GM19238 (cell line): ENCODE results near the gene SSTR1.
"Not testable (repeated sequence)": the region's sequence is repeated elsewhere in the genome, so short reads cannot be mapped to it uniquely, and the experiment has no call there.

Experiments
- DNase-seq: peaks from one replicate; pipeline ENCODE4 v3.0.0; 2011; ENCODE audit warnings: low spot score; ENCODE audit not compliant: insufficient read length

Gene SSTR1, protein sequence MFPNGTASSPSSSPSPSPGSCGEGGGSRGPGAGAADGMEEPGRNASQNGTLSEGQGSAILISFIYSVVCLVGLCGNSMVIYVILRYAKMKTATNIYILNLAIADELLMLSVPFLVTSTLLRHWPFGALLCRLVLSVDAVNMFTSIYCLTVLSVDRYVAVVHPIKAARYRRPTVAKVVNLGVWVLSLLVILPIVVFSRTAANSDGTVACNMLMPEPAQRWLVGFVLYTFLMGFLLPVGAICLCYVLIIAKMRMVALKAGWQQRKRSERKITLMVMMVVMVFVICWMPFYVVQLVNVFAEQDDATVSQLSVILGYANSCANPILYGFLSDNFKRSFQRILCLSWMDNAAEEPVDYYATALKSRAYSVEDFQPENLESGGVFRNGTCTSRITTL

DNA sequence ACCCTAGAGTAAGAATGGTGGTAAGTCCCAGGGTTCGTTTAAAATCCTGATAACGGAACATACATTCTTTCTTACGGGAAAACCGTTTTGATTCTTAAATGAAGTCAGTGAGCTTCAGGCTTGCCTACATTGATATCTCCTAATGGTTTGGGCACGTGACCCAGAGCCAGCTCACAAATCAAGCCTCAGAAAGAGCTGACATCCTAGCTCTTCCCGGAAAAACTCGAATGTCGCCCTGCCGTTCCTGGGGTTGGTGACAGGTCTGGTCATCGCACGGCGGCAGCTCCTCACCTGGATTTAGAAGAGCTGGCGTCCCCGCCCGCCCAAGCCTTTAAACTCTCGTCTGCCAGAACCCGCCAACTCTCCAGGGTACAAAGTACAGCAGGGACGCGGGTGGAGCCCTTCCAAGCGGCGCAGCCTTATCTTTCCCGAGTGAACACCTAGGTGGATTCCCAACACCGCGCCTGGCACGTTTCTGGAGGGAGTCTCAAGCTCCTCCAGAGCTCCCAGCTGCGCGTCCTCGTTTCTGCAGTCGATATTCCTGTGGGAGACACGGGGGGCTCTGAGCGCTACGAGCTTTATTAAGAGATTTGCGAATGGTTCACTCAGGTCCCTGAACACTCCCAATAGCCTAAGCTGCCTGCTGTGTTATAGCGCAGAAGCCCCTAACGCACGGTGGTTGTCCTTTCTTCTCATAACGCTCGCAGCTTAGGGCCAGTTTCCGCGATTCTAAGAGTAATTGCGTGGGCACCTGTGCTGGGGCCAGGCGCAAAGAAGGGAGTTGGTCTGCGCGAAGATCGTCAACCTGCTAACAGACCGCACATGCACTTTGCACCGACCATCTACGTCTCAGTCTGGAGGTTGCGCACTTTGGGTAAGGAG, at the start of gene SSTR1:
Gene SSTR1, plus strand, starts transcription at position 169 of the 882 bp plus-strand sequence. CDS start 1,486 bp downstream, outside the sequence.
- no peak for DNase-seq

DNA sequence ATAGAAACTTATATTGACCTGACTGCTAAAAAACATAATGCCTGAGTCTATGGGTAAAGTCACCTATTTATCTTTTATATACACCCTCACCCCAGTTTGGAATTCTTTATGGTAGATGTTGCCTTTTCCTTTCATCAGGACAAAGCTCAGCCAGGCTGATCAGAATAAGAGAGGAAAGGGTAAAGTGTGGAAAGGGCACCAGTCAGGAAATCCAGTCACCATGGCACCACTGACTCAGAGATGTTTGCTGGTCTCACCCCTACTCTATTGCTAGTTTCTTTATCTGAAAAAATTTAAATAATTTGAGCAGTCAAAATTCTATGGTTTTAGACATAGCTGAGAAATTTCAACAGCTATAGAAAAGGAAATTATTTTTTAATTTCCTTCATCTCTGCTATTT, 49.2 kb upstream of the SSTR1 start:
- no peak for DNase-seq

DNA sequence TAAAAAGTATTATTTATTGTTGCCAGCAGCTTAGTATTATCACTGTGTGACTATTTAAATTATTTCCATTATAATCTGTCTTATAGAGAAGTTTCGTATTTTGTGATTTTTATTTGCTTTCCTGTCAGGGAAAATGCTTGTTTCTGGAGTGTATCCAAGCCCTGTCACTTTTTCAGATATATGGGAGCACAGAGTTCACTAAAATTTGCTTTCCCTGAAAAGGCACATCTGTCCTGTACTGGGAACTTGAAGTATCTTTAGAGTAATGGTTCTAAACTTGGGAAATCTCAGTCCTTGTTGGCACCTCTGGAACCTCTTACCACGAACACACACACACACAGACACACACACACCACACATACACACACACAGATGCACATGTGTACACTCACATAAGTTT, 39.3 kb upstream of the SSTR1 start:
- no peak for DNase-seq

DNA sequence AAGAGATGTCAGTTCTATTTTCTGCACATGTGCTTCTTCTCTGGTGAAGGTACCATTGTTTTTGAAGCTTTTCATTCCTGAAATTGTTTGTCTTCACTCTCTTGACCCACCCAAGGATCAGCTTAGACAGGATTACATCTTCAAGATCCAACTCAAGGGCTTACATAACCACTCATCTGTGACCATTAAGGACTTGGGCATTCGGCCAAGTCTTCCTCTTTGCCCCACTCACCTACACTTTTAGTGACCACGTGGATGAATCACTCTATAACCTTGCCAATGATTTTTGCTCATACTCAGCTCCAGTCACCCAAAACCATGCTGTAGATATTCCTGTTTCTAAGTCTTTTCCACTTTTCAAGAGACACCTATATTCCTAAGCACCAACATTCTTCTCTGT, 36.5 kb upstream of the SSTR1 start:
- no peak for DNase-seq

DNA sequence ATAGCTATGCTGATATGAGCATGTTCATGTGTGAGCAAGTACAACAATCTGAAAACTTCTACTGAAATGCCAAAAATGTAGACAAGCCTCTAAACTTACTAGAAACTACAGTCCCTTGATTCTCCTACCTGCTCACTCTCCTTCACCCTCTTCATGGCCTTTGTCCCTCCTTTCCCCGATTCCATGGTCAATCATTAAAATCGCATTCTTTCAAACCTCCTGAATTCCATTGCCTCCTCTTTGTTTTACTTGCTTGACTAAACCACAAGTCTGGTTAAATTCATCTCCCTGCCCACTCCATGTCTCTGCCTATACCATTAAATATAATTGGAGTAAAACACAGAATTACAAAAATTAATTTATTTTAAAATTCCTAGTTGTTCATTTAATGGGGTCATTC, 33.0 kb upstream of the SSTR1 start:
- DNase-seq: no peak

DNA sequence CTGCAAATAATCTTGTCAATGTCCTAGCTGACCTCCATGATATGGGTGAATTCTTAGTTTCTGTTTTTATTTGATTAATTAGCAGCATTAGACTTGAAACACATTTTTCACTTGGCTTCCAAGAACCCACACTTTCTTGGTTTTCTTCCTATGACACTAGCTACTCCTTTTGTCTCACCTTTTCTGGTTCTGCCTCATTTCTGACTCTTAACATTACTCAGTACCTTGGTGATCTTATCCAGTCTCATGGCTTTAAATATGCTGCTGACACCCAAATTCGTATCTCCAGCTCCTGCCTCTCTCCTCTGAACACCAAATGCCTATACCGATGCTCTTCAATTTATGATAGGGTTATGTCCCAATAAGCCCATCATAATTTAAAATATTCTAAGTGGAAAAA, 32.0 kb upstream of the SSTR1 start:
- DNase-seq: no peak

DNA sequence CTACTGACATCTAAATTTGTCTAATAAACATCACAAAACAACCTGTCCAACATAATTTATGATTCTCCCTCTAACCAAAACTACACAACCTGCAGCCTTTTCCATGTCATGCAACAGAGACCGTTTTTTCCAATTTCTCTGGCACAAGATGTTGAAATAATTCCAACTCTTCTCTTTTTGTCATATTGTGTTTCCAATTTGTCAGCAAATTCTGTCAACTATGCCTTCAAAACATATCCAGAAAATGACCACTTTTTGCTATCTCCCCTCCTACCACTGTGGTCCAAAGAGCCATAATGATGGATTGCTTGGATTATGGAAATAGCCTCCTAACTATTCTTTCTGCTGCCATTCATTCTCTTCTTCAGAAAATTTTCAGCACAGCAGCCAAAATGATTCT, 31.3 kb upstream of the SSTR1 start:
- no peak for DNase-seq

DNA sequence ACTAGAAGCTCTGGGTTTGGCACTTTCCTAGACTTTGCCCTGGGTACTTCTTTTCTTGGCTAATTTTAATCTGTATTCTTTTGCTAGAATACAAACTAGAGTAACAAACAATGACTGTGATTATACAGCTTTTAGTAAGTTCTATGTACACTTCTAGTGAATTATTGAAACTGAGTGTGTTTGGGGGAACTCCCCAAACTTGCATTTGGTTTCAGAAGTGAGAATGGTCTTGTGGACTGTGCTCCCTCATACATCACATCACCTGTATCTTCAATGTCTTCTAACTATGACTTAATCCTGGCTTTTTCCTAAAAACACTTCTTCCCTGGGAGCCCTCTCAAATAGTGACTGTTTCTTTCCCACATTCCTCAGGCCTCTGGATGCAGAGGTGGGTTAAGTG, 23.6 kb upstream of the SSTR1 start:
- no peak for DNase-seq

DNA sequence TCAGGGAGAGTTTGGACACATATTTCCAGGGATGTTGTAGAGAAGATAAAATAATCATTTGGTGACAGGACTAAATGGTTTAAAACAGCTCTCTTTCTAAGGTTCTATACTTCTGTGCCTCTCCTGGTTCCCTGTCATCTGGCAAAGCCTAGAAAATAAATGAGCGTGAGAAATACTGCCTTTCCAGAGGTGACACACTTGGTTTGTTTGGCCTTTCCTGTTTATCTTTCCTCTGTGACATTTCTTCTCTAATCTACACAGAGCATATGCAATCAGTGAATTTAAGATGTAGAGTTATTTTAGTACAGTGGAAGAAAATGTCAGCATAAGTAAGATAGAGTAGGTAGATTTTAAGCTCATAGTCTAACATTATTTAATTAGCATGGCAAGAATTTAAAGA, 22.0 kb upstream of the SSTR1 start:
- no peak for DNase-seq

DNA sequence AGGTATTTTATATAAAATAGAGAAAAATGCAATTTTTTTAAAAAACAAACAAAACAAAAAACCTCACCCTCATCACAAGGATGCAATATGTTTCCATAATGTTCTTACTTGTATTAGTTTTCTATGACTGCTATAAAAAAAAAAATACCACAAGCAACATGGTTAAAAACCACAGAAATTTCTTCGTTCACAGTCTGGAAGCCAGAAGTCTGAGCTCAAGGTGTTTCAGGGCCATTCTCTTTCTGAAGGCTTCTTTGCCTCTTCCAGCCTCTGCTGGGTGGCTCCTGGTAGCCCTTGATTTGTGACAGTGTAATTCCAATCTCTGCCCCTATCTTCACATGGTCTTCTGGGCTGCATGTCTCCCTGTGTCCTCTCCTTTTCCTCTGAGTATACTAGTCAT, 21.5 kb upstream of the SSTR1 start:
- DNase-seq: no peak

DNA sequence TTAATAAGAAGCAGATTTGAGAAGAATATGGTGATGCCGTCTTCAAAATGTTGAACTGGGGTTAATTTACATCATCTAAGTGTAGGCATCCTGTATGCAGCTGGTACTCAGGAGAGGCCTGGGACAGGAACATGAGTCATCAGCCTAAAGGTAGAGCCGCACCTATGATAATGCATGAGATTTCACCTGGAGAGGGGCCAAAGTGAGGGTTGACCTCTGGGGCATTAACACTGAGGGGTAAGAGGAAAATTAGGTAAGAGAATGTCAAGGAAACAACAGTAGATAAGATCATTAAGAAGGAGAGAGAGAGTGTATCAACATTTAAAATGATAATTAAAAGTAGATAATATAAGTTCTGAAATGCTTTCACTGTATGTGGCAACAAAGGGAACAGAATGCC, 20.2 kb upstream of the SSTR1 start:
- DNase-seq: no peak

DNA sequence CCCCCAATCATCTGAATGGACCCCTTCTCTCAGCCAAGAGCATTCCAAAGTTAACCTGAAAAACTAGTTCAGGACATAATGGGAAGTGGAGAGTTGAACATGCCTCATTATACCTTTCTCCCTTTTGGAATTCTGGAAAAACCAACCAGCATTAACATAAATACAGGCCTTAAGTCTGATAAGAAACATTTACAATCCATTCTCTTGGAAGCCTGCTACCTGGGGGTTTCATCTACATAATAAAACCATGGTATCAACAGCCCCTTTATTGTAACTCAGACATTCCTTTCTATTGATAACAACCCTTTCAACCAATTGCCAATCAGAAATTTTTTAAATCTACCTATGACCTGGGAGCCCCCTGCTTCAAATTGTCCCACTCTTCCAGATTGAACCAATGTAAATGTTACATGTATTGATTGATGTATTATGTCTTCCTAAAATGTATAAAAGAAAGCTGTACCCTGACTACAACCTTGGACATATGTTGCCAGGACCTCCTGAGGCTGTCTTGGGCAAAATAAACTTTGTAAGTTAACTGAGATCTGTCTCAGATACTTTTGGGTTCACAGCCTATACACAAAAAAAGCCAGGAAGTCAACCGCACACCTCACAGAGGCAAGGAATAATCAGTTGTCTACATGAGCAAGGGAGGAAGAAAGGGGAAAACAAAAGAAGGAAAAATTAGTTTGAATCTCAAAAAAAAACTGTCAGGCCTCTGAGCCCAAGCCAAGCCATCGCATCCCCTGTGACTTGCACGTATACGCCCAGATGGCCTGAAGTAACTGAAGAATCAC, 17.6 kb upstream of the SSTR1 start:
- DNase-seq: no peak

DNA sequence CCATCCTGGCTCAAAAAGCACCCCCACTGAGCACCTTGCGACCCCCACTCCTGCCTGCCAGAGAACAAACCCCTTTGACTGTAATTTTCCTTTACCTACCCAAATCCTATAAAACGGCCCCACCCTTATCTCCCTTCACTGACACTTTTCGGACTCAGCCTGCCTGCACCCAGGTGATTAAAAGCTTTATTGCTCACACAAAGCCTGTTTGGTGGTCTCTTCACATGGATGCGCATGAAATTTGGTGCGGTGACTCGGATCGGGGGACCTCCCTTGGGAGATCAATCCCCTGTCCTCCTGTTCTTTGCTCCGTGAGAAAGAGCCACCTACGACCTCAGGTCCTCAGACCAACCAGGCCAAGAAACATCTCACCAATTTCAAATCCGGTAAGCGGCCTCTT, 16.9 kb upstream of the SSTR1 start:
- not testable (repeated sequence) for DNase-seq

DNA sequence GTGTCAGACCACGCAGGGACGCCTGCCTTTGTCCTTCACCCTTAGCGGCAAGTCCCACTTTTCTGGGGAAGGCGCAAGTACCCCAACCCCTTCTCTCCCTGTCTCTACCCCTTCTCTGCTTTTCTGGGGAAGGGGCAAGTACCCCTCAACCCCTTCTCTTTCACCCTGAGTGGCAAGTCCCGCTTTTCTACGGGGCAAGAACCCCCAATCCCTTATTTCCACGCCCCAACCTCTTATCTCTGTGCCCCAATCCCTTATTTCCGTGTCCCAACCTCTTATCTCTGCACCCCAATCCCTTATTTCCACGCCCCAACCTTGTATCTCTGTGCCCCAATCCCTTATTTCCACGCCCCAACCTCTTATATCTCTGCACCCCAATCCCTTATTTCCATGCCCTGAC, 16.2 kb upstream of the SSTR1 start:
- DNase-seq: not testable (repeated sequence)

DNA sequence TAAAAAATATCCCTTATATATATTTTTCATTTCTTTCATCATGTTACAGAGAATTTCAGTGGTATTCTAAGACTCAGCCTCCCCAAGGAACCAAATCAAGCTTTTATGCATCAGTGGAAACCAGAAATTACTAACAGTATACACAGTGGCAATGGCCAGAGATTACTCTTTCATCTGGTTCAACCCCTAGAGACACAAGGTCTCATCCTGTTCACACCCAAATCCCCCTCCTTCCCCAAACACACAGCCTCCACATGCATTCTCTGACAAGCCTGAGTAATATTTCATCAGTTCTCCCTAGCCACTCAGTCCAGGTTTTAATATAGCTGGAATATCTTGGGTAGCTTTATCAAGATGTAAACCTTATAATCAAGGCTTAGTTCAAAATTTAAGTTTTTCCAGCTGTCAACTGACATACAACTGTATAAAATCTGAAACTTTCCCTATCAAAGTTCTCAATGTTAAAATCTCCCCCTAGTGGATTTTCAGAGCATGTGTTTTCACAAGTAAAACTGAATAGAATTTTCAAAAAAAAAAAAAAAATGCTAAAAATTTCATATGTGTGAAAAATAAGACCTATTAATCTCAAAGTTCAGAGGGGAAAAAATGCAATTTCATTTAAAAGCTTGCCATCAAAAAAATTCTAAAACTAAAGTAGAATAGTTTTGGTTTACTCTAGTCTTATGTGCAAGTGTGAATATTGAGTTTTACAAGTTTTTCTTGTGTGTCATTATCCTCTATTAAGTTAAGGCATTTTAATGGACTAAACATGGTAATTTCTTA, 10.5 kb upstream of the SSTR1 start:
- DNase-seq: no peak

DNA sequence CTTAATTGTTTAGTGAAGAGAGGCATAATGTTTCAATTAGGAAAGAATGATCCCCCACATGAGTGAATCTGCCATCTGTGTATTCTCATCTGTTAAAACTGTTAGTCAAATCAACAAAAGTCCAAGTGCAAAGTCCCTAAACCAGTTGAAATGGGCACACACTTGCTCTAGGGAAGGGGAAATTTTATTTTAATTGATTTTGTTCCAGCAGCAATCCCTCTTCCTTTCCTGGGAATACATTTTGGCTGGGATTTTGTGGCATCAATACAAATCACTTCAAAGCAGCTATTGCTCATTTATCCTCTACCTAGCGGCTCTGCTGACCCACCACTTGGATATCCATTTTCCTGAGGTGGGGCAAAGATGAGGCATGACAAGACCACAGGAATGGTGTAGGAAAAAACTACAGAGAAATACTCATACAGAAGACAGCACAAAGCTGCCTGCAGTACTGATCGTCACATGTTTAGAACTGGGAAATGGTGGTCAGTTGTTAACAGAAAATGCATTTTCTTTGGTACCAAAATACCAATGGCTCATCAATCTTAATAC, 9.8 kb upstream of the SSTR1 start:
- DNase-seq: no peak

DNA sequence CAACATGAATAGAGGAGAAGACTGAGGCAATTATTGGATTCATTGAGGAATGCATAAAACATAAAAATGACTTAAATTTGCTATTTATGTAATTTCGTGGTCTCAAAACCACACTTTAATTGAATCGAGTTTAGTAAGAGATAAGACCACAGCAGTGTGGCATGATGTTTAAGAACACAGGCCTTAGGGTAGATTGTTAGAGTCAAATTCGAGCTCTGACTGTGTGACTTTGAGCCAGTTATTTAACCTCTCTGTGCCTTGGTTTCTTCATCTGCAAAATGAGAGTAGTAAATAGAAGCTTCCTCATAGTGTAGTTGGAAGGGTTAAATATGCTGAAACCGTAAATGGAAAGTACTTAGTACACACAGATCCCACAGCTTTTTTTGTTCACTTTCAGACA, 9.3 kb upstream of the SSTR1 start:
- no peak for DNase-seq

DNA sequence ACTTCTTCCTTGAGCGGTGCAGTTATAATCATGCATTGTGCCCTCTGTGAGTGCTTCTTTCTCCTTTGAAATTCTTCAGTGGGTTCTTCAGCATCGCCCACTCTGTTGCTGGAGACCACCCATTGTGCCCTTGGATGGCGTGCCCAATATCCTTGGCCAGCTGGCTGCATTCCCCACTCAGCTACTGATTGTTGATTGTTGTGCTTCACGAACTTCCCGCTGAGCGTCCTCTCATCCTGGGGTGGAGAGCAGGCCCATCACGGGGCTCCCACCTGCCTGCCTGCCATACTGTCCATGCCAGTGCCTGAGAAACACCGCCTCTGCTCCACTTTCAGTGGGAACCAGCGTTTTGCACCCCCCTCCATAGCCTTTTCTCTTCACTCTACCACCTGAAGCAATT, 8.6 kb upstream of the SSTR1 start:
- DNase-seq: no peak

DNA sequence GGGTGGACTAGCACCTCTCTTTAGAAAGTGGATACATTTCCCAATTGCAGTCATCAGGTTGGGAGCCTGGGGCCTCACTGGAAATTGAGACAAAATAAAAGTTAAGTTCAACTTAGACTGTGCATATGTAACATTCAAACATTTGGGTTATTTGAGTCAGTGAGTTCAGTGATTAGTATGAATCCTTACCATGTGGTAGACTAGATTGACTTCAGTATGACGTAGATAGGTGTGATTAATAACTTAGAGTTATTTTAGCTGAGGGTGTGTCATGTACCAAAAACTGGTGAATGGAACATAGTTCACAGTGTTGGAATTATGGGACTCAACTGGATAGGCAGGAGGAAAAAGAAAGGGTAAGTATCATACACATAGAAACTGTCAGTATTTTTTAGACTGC, 8.0 kb upstream of the SSTR1 start:
- no peak for DNase-seq

DNA sequence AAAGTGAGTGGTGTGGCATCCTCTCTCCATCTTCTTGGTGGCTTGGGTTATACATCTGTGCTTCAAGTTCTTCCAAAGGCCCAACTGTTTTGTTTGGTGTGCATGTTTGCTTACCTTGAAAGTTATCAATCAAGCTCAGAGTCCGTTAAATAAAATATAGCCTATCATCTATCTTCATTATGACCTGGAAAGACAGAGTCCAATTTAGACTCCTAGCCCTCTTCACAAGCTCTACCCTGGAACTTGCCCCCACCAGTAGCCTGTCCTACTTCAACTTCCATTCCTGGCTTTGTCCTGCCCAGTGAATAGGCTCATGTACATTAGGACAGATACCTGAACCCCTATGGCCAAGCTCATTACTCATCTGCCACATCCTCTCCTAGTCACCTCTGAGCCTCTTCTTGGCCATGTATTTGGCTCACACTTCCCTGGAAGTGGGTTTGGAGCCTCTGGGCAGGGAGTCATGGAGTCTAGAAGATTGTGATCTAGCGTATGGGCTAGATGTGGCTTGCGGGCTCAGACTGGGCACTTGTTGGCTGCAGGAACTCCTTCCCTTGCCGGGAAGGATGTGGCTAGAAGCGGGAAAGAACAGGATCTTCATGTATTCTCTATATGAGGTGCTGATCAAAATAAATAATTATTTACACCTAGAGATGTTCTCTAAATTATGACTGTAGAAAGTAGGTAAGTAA, 6.4 kb upstream of the SSTR1 start:
- DNase-seq: no peak
